Measurements from ENCODE around the gene C16orf90. TPM values are rescaled to one million over a fixed set of nuclear protein-coding genes. Genes with fewer than 3 reads are reported as not detected.

Gene C16orf90
- total and polyA plus RNA-seq, 2 donors (not counting 1 experiment from before 2014, with no cell fraction given), result not detected

DNA sequence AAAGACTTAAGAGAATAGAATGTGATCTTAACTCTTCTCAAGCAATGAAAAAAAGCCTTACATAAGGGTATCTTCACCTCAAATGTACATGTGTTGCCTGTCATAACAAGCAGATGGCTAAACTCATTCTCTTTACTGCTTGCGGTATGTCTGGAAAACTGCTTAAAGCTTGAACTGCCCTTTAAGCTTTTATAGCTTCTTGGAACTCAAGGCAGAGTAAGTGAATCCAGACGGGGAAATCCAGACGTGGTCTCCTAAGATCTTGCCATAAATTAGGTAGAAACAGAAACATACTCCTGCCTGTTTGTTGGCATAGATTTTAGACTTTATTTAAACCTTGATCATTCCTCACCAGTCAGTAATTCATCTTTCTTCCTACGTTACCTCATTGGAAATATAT lies 25.1 kb upstream of the C16orf90 start:
- Histone ChIP-seq H3K36me3 (ENCODE audit: control insufficient read depth, insufficient read depth, low read length) (no peaks in the 10 kb centered on the region), H3K27ac (ENCODE audit: insufficient read depth, low read length) (no peak overlapping the region), H2AFZ (ENCODE audit: low read length) (no peak overlapping the region), H3K4me2 (ENCODE audit: extremely low read depth, insufficient read depth, low read length) (no peak overlapping the region), H3K4me1 (ENCODE audit: control insufficient read depth, extremely low read depth, insufficient read depth, low read length) (no peaks in the 10 kb centered on the region), H3K79me2 (ENCODE audit: control insufficient read depth, insufficient read depth, low read length) (no peaks in the 10 kb centered on the region), H3K4me3 (replicated peaks in 1 of 4; ENCODE audit: control extremely low read depth in 1 of 4, insufficient read depth in 1 of 4, low read depth in 3 of 4, low read length in 4 of 4) (no peak overlapping the region), H3K27me3 (ENCODE audit: control insufficient read depth, insufficient read depth, low read length) (no peaks in the 10 kb centered on the region), H3K9me3 (ENCODE audit: control insufficient read depth, insufficient read depth, low read depth, low read length) (no peaks in the 10 kb centered on the region), H4K20me1 (ENCODE audit: control insufficient read depth, extremely low read depth, insufficient read depth, low read length) (no peaks in the 10 kb centered on the region), H3K9ac (ENCODE audit: insufficient read depth, low read length) (no peak overlapping the region)
- peak; percentile 11 to 13 for DNase-seq (ENCODE audit: low read depth in 2 of 2)
- TF ChIP-seq CTCF (conservative IDR thresholded peaks at IDR 0.05 in 1 of 2, IDR thresholded peaks at IDR 0.05 in 1 of 2; ENCODE audit: low read depth in 1 of 2, low read length in 2 of 2) (no peak), EZH2 (IDR thresholded peaks at IDR 0.05; ENCODE audit: low read length, missing control alignments) (no peak)

DNA sequence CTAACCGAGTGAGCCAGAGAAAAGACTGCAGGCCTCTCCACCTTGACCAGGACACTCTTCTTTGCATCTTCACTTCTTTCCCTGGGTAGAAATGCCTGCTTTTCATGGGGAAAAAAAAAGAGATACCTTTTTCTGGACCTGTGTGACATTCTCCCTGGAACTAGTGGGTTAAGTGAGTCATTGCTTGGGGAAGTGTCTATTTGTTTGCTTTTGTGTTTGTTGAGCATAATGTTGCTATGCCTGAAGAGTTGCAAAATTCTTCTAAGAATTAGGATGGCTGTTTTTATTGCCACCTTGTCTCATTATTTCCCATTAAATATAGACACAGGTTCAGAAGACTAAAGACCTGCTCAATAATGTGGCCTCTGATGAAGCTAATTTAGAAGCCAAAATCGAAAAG lies 24.3 kb upstream of the C16orf90 start:
- H3K36me3 ChIP-seq (ENCODE audit: control insufficient read depth, insufficient read depth, low read length), result no peaks in the 10 kb centered on the region
- H2AFZ ChIP-seq (ENCODE audit: low read length), result no peak overlapping the region
- H3K4me1 ChIP-seq (ENCODE audit: control insufficient read depth, extremely low read depth, insufficient read depth, low read length), result peaks cover 3% of the 10 kb centered on the region
- no peaks in the 10 kb centered on the region for H3K27me3 ChIP-seq (ENCODE audit: control insufficient read depth, insufficient read depth, low read length)
- H3K4me2 ChIP-seq (ENCODE audit: extremely low read depth, insufficient read depth, low read length), result no peak overlapping the region
- H3K9ac ChIP-seq (ENCODE audit: insufficient read depth, low read length), result no peak overlapping the region
- no peak for DNase-seq (ENCODE audit: low read depth in 2 of 2)
- no peak overlapping the region for H3K4me3 ChIP-seq (replicated peaks in 1 of 4; ENCODE audit: control extremely low read depth in 1 of 4, insufficient read depth in 1 of 4, low read depth in 3 of 4, low read length in 4 of 4)
- TF ChIP-seq CTCF (conservative IDR thresholded peaks at IDR 0.05 in 1 of 2, IDR thresholded peaks at IDR 0.05 in 1 of 2; ENCODE audit: low read depth in 1 of 2, low read length in 2 of 2) (no peak), EZH2 (IDR thresholded peaks at IDR 0.05; ENCODE audit: low read length, missing control alignments) (no peak)
- no peaks in the 10 kb centered on the region for H4K20me1 ChIP-seq (ENCODE audit: control insufficient read depth, extremely low read depth, insufficient read depth, low read length)
- H3K79me2 ChIP-seq (ENCODE audit: control insufficient read depth, insufficient read depth, low read length), result no peaks in the 10 kb centered on the region
- H3K9me3 ChIP-seq (ENCODE audit: control insufficient read depth, insufficient read depth, low read depth, low read length), result no peaks in the 10 kb centered on the region
- H3K27ac ChIP-seq (ENCODE audit: insufficient read depth, low read length), result no peak overlapping the region

- TF ChIP-seq CTCF (conservative IDR thresholded peaks at IDR 0.05 in 1 of 2, IDR thresholded peaks at IDR 0.05 in 1 of 2; ENCODE audit: low read depth in 1 of 2, low read length in 2 of 2), result no peak
- TF ChIP-seq EZH2 (IDR thresholded peaks at IDR 0.05; ENCODE audit: low read length, missing control alignments), result no peak
- no peak overlapping the region for H2AFZ ChIP-seq (ENCODE audit: low read length)
- H3K9me3 ChIP-seq (ENCODE audit: control insufficient read depth, insufficient read depth, low read depth, low read length), result no peaks in the 10 kb centered on the region
- no peaks in the 10 kb centered on the region for H4K20me1 ChIP-seq (ENCODE audit: control insufficient read depth, extremely low read depth, insufficient read depth, low read length)
- H3K4me2 ChIP-seq (ENCODE audit: extremely low read depth, insufficient read depth, low read length), result no peak overlapping the region
- no peak for DNase-seq (ENCODE audit: low read depth in 2 of 2)
- H3K9ac ChIP-seq (ENCODE audit: insufficient read depth, low read length), result no peak overlapping the region
- H3K36me3 ChIP-seq (ENCODE audit: control insufficient read depth, insufficient read depth, low read length), result no peaks in the 10 kb centered on the region
- no peak overlapping the region for H3K27ac ChIP-seq (ENCODE audit: insufficient read depth, low read length)
- no peak overlapping the region for H3K4me3 ChIP-seq (replicated peaks in 1 of 4; ENCODE audit: control extremely low read depth in 1 of 4, insufficient read depth in 1 of 4, low read depth in 3 of 4, low read length in 4 of 4)
- peaks cover 5% of the 10 kb centered on the region for H3K4me1 ChIP-seq (ENCODE audit: control insufficient read depth, extremely low read depth, insufficient read depth, low read length)
- no peaks in the 10 kb centered on the region for H3K79me2 ChIP-seq (ENCODE audit: control insufficient read depth, insufficient read depth, low read length)
- H3K27me3 ChIP-seq (ENCODE audit: control insufficient read depth, insufficient read depth, low read length), result no peaks in the 10 kb centered on the region
Measured at GRCh38 chr16:3518986-3519348, 23.7 kb upstream of the C16orf90 start.

All from fibroblast of lung (primary cell).